VCaP (cell line): ENCODE results near the gene LDLRAD4.

Experiments
- H3K27ac ChIP-seq: fragments of 450-650 bp; 2 replicates; pipeline ENCODE4 v1.5.1; 2017
- CTCF ChIP-seq: fragments of 450-650 bp; conservative IDR thresholded peaks from 2 replicates; pipeline ENCODE4 v1.5.1; 2017; ENCODE audit warnings: mild to moderate bottlenecking, moderate library complexity

Gene LDLRAD4

DNA sequence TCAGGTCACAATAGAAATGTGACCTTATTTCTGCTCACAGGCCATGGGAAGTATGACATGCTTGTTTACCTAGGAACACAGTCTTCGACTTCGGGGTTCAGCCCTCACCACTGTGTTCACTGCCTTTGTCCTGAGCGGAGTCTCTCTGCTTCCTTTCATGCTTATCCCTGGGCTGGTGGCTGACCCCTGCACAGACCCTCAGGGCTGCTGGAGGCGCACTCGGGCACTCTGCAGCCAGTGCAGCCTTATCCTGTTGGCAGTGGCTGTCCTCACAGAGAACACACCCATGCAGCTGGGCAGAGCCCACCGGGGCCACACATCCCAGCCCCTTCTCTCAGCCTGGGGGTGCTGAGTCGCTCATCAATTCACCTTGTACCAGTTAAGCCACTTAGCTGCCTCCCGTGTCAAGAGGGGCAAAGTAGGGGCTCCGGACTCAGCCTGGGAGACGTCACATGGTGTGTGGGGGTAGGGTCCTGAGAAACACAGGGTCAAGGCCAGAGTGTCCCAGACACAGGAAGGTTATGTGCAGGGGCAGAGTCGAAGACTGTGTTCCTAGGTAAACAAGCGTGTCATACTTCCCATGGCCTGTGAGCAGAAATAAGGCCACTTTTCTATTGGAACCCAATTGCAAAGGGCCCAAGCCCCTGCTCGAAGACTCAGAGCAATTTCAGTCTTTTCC lies 400.3 kb downstream of the LDLRAD4 start:
- no peak for TF ChIP-seq CTCF
- no peak overlapping the region for H3K27ac ChIP-seq

- H3K27ac ChIP-seq = no peak overlapping the region
- TF ChIP-seq CTCF = no peak
Measured at GRCh38 chr18:13619505-13620205, 401.1 kb downstream of the LDLRAD4 start.

- no peak overlapping the region for H3K27ac ChIP-seq
- no peak for TF ChIP-seq CTCF
Measured at GRCh38 chr18:13620206-13620672, 401.7 kb downstream of the LDLRAD4 start.

- H3K27ac ChIP-seq = peak overlapping the region; percentile 44; the same call in 1 of the 2 replicates
- no peak for TF ChIP-seq CTCF
Measured at GRCh38 chr18:13620818-13621445, 402.4 kb downstream of the LDLRAD4 start.

- TF ChIP-seq CTCF = no peak
- H3K27ac ChIP-seq = peak overlapping the region; percentile 44; the same call in 1 of the 2 replicates
Measured at GRCh38 chr18:13621446-13621849, 402.9 kb downstream of the LDLRAD4 start.

- peak overlapping the region; percentile 44; the same call in 1 of the 2 replicates for H3K27ac ChIP-seq
Measured at GRCh38 chr18:13621886-13622619, 403.5 kb downstream of the LDLRAD4 start.

More at GRCh38 chr18:13621886-13622619, 403.5 kb downstream of the LDLRAD4 start:
- TF ChIP-seq CTCF = peak; percentile 61
